ENCODE results near the gene SLC2A6. TPM values are rescaled to one million over a fixed set of nuclear protein-coding genes. Genes with fewer than 3 reads are reported as not detected.
A peak's percentile ranks its signal among the peaks of the same experiment; 100 is the strongest.

Gene SLC2A6
- total RNA-seq, 1 donor from 2014 or later = 2.6 TPM

- Histone ChIP-seq H3K27me3 (ENCODE audit: control insufficient read depth, insufficient read depth, low read length) (peaks cover 3% of the 10 kb centered on the region), H3K4me3 (ENCODE audit: low read depth, low read length) (no peak overlapping the region), H3K36me3 (ENCODE audit: control insufficient read depth, insufficient read depth, low read length) (no peaks in the 10 kb centered on the region)
- peak; percentile 80 for FAIRE-seq
- no peak for DNase-seq (ENCODE audit: low read depth)
- TF ChIP-seq, protein P1, sequence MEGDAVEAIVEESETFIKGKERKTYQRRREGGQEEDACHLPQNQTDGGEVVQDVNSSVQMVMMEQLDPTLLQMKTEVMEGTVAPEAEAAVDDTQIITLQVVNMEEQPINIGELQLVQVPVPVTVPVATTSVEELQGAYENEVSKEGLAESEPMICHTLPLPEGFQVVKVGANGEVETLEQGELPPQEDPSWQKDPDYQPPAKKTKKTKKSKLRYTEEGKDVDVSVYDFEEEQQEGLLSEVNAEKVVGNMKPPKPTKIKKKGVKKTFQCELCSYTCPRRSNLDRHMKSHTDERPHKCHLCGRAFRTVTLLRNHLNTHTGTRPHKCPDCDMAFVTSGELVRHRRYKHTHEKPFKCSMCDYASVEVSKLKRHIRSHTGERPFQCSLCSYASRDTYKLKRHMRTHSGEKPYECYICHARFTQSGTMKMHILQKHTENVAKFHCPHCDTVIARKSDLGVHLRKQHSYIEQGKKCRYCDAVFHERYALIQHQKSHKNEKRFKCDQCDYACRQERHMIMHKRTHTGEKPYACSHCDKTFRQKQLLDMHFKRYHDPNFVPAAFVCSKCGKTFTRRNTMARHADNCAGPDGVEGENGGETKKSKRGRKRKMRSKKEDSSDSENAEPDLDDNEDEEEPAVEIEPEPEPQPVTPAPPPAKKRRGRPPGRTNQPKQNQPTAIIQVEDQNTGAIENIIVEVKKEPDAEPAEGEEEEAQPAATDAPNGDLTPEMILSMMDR (IDR thresholded peaks at IDR 0.05; ENCODE audit: insufficient read depth, low read length, severe bottlenecking) = no peak
Observed at GRCh38 chr9:133508046-133508445, 29.1 kb upstream of the SLC2A6 start.

- no peak overlapping the region for H3K4me3 ChIP-seq (ENCODE audit: low read depth, low read length)
- TF ChIP-seq, protein P1 (IDR thresholded peaks at IDR 0.05; ENCODE audit: insufficient read depth, low read length, severe bottlenecking) = no peak
- DNase-seq (ENCODE audit: low read depth) (no peak), FAIRE-seq (no peak)
- no peaks in the 10 kb centered on the region for H3K36me3 ChIP-seq (ENCODE audit: control insufficient read depth, insufficient read depth, low read length)
- H3K27me3 ChIP-seq (ENCODE audit: control insufficient read depth, insufficient read depth, low read length) = peaks cover 3% of the 10 kb centered on the region
Observed at GRCh38 chr9:133507246-133507965, 28.5 kb upstream of the SLC2A6 start.

DNA sequence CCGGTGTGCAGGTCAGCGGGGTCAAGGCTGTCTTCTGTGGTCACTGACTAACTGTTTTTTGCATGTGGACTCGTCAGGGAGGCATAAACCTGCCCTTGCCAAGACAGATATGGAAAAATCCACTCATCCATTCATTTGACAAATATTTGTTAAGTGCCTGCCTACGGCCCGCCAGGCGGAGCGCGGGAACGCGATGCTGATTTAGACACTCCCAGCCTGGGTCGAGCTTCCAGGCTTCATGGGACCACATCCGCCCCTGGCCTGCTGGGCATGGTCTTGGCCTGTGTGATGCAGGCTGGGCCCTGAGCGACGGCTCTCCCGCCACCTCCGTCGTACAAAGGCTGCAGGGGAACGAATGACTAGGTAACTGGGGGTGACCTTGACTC lies 27.7 kb upstream of the SLC2A6 start:
- no peak for FAIRE-seq
- TF ChIP-seq, protein P1 (IDR thresholded peaks at IDR 0.05; ENCODE audit: insufficient read depth, low read length, severe bottlenecking) = no peak
- no peak for DNase-seq (ENCODE audit: low read depth)
- Histone ChIP-seq H3K36me3 (ENCODE audit: control insufficient read depth, insufficient read depth, low read length) (no peaks in the 10 kb centered on the region), H3K4me3 (ENCODE audit: low read depth, low read length) (no peak overlapping the region), H3K27me3 (ENCODE audit: control insufficient read depth, insufficient read depth, low read length) (peaks cover 3% of the 10 kb centered on the region)

- FAIRE-seq = no peak
- Histone ChIP-seq H3K4me3 (ENCODE audit: low read depth, low read length) (no peak overlapping the region), H3K36me3 (ENCODE audit: control insufficient read depth, insufficient read depth, low read length) (no peaks in the 10 kb centered on the region)
Observed at GRCh38 chr9:133505901-133506652, 27.2 kb upstream of the SLC2A6 start.

DNA sequence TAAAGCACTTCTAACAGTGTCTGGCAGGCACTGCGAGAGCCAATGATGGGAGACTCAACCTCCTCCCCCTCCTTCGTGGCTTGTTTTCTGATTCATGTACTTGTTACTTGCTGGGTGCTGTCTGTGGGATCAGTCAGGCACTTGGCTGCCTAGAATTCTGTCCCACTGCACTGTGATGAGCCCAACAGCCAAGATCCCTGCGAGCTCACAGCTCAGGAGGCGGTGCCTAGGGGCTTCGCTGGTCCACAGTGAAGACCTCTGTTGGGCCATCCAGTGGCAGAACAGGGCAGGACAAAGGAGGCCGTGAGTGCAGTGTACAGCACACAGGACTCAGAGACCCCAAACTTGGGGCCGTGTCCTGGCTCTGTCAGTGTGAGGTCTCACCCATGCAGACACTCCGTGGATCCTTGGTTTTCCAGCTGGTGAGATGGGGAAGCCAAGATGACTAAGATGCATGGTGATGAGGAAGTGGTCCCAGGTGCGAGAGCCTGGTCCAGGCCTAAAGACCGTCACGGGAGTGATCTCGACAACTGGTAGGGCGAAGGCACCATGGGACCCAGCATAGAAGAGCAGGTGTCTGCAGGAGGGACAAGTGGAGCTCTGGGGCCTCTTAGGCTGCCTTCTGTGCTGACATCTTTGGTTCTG lies 26.4 kb upstream of the SLC2A6 start:
- Histone ChIP-seq H3K36me3 (ENCODE audit: control insufficient read depth, insufficient read depth, low read length) (no peaks in the 10 kb centered on the region), H3K27me3 (ENCODE audit: control insufficient read depth, insufficient read depth, low read length) (peaks cover 3% of the 10 kb centered on the region), H3K4me3 (ENCODE audit: low read depth, low read length) (no peak overlapping the region)
- TF ChIP-seq, protein P1 (IDR thresholded peaks at IDR 0.05; ENCODE audit: insufficient read depth, low read length, severe bottlenecking) = no peak
- DNase-seq (ENCODE audit: low read depth) (no peak), FAIRE-seq (no peak)

More at GRCh38 chr9:133505901-133506652, 27.2 kb upstream of the SLC2A6 start:
- TF ChIP-seq, protein P1 (IDR thresholded peaks at IDR 0.05; ENCODE audit: insufficient read depth, low read length, severe bottlenecking) = no peak
- DNase-seq (ENCODE audit: low read depth) = no peak
- peaks cover 3% of the 10 kb centered on the region for H3K27me3 ChIP-seq (ENCODE audit: control insufficient read depth, insufficient read depth, low read length)
